ENCODE measurements around the gene PTS.

- TF ChIP-seq CTCF (IDR thresholded peaks at IDR 0.05): no peak
- no peak for TF ChIP-seq POLR2A (IDR thresholded peaks at IDR 0.05)
Observed at GRCh38 chr11:112206071-112206470, 20.2 kb upstream of the PTS start.
